ENCODE data around the gene KLHDC8B. TPM values are rescaled to one million over a fixed set of nuclear protein-coding genes. Genes with fewer than 3 reads are reported as not detected.

KLHDC8B gene
- total RNA-seq, 4 donors from 2014 or later = 47.0 to 60.9 (median 57.2) TPM

- WGBS, 2 donors = 16 to 26% methylated on average over 3 of the region's 3 CpGs
- Histone ChIP-seq H3K4me1 (peaks cover 25 to 49% of the 10 kb centered on the region in 2 donors), H3K36me3 (peaks cover 0 to 10% of the 10 kb centered on the region in 2 donors), H3K9me3 (no peaks in the 10 kb centered on the region), H3K4me3 (replicated peaks in 1 of 3) (peak overlapping the region in 2 of 3 donors; percentile 71 to 91), H3K27me3 (no peaks in the 10 kb centered on the region), H3K27ac (peak overlapping the region; percentile 75 to 90 (median 89))
- DNase-seq = peak; percentile 63 to 70
- no peak for TF ChIP-seq POLR2A (IDR thresholded peaks at IDR 0.05)
- no peak for TF ChIP-seq CTCF (IDR thresholded peaks at IDR 0.05)
- intact Hi-C loops (cut with DNase I) = loop anchor here (5.0 to 10.0 kb wide), 3 partner anchors 104 to 262 kb away; partner anchors contain the start of gene C3orf62
Measured at GRCh38 chr3:49173116-49173791, 1.9 kb downstream of the KLHDC8B start.

- Histone ChIP-seq H3K4me1 (peaks cover 25 to 49% of the 10 kb centered on the region in 2 donors), H3K9me3 (no peaks in the 10 kb centered on the region), H3K27ac (peak overlapping the region; percentile 75 to 90 (median 89)), H3K27me3 (no peaks in the 10 kb centered on the region), H3K36me3 (peaks cover 0 to 10% of the 10 kb centered on the region in 2 donors), H3K4me3 (replicated peaks in 1 of 3) (peak overlapping the region in 1 of 3 donors; percentile 91)
- intact Hi-C loops (cut with DNase I) = loop anchor here (5.0 to 10.0 kb wide), 3 partner anchors 104 to 261 kb away; partner anchors contain the start of gene C3orf62
- WGBS, 2 donors = 18 to 26% methylated on average over 1 to 4 of the region's 4 CpGs
- TF ChIP-seq CTCF (IDR thresholded peaks at IDR 0.05) (no peak), POLR2A (IDR thresholded peaks at IDR 0.05) (no peak)
- DNase-seq = no peak
Measured at GRCh38 chr3:49173792-49174170, 2.4 kb downstream of the KLHDC8B start.

GRCh38 chr3:49174397-49174985 is 3.1 kb downstream of the KLHDC8B start:
- intact Hi-C loops (cut with DNase I) = loop anchor here (5.0 to 10.0 kb wide), 3 partner anchors 103 to 260 kb away; partner anchors contain the start of gene C3orf62
- Histone ChIP-seq H3K4me3 (replicated peaks in 1 of 3) (no peak overlapping the region), H3K27ac (peak overlapping the region in 2 of 3 donors; percentile 89 to 90), H3K9me3 (no peaks in the 10 kb centered on the region), H3K27me3 (no peaks in the 10 kb centered on the region), H3K36me3 (peaks cover 0 to 10% of the 10 kb centered on the region in 2 donors), H3K4me1 (peaks cover 25 to 49% of the 10 kb centered on the region in 2 donors)
- WGBS, 2 donors = 86 to 100% methylated on average over 1 to 5 of the region's 9 CpGs
- TF ChIP-seq CTCF (IDR thresholded peaks at IDR 0.05) (no peak), POLR2A (IDR thresholded peaks at IDR 0.05) (no peak)
- no peak for DNase-seq

GRCh38 chr3:49175530-49175929 is 4.1 kb downstream of the KLHDC8B start:
- no peak overlapping the region for H3K27ac ChIP-seq
- no peaks in the 10 kb centered on the region for H3K9me3 ChIP-seq
- no peak for DNase-seq
- WGBS, 2 donors = 85 to 92% methylated on average over 4 to 6 of the region's 8 CpGs
- peaks cover 0 to 10% of the 10 kb centered on the region in 2 donors for H3K36me3 ChIP-seq
- TF ChIP-seq CTCF (IDR thresholded peaks at IDR 0.05) (no peak), POLR2A (IDR thresholded peaks at IDR 0.05) (no peak)
- no peak overlapping the region for H3K4me3 ChIP-seq (replicated peaks in 1 of 3)
- intact Hi-C loops (cut with DNase I) = loop anchor here (10.0 kb wide), 2 partner anchors 159 to 259 kb away; no protein-coding TSS in a partner anchor
- no peaks in the 10 kb centered on the region for H3K27me3 ChIP-seq
- peaks cover 25 to 46% of the 10 kb centered on the region in 2 donors for H3K4me1 ChIP-seq

Data from thyroid gland (tissue), 4 donors.